Measurements from ENCODE around the gene MAP1B.

MAP1B gene

GRCh38 chr5:72189146-72189545 is 81.9 kb downstream of the MAP1B start:
- Histone ChIP-seq H3K27me3 (ENCODE audit: control insufficient read depth, insufficient read depth, low read length) (no peaks in the 10 kb centered on the region), H3K4me3 (ENCODE audit: low read length) (no peak overlapping the region), H3K36me3 (ENCODE audit: control insufficient read depth, insufficient read depth, low read length) (no peaks in the 10 kb centered on the region), H3K9ac (ENCODE audit: low read length) (no peak overlapping the region), H3K4me1 (ENCODE audit: control insufficient read depth, insufficient read depth, low read length) (no peaks in the 10 kb centered on the region), H3K9me3 (ENCODE audit: control insufficient read depth, low read length) (no peaks in the 10 kb centered on the region)

- H3K9ac ChIP-seq (ENCODE audit: low read length) = no peak overlapping the region
- no peaks in the 10 kb centered on the region for H3K27me3 ChIP-seq (ENCODE audit: control insufficient read depth, insufficient read depth, low read length)
- H3K36me3 ChIP-seq (ENCODE audit: control insufficient read depth, insufficient read depth, low read length) = no peaks in the 10 kb centered on the region
- no peaks in the 10 kb centered on the region for H3K9me3 ChIP-seq (ENCODE audit: control insufficient read depth, low read length)
- H3K4me3 ChIP-seq (ENCODE audit: low read length) = no peak overlapping the region
- H3K4me1 ChIP-seq (ENCODE audit: control insufficient read depth, insufficient read depth, low read length) = no peaks in the 10 kb centered on the region
Measured at GRCh38 chr5:72191404-72191803, 84.1 kb downstream of the MAP1B start.

GRCh38 chr5:72194846-72195245 is 87.6 kb downstream of the MAP1B start:
- Histone ChIP-seq H3K27me3 (ENCODE audit: control insufficient read depth, insufficient read depth, low read length) (no peaks in the 10 kb centered on the region), H3K4me1 (ENCODE audit: control insufficient read depth, insufficient read depth, low read length) (no peaks in the 10 kb centered on the region), H3K9ac (ENCODE audit: low read length) (no peak overlapping the region), H3K9me3 (ENCODE audit: control insufficient read depth, low read length) (no peaks in the 10 kb centered on the region), H3K4me3 (ENCODE audit: low read length) (no peak overlapping the region), H3K36me3 (ENCODE audit: control insufficient read depth, insufficient read depth, low read length) (no peaks in the 10 kb centered on the region)

- Histone ChIP-seq H3K4me1 (ENCODE audit: control insufficient read depth, insufficient read depth, low read length) (no peaks in the 10 kb centered on the region), H3K27me3 (ENCODE audit: control insufficient read depth, insufficient read depth, low read length) (no peaks in the 10 kb centered on the region), H3K9me3 (ENCODE audit: control insufficient read depth, low read length) (no peaks in the 10 kb centered on the region), H3K9ac (ENCODE audit: low read length) (no peak overlapping the region), H3K36me3 (ENCODE audit: control insufficient read depth, insufficient read depth, low read length) (no peaks in the 10 kb centered on the region), H3K4me3 (ENCODE audit: low read length) (no peak overlapping the region)
Measured at GRCh38 chr5:72195581-72195980, 88.3 kb downstream of the MAP1B start.

- no peak overlapping the region for H3K4me3 ChIP-seq (ENCODE audit: low read length)
Measured at GRCh38 chr5:72197393-72197792, 90.1 kb downstream of the MAP1B start.

GRCh38 chr5:72199681-72200080 is 92.4 kb downstream of the MAP1B start:
- no peaks in the 10 kb centered on the region for H3K4me1 ChIP-seq (ENCODE audit: control insufficient read depth, insufficient read depth, low read length)
- no peaks in the 10 kb centered on the region for H3K9me3 ChIP-seq (ENCODE audit: control insufficient read depth, low read length)
- H3K9ac ChIP-seq (ENCODE audit: low read length) = no peak overlapping the region
- H3K27me3 ChIP-seq (ENCODE audit: control insufficient read depth, insufficient read depth, low read length) = no peaks in the 10 kb centered on the region
- H3K4me3 ChIP-seq (ENCODE audit: low read length) = no peak overlapping the region
- H3K36me3 ChIP-seq (ENCODE audit: control insufficient read depth, insufficient read depth, low read length) = no peaks in the 10 kb centered on the region

More at GRCh38 chr5:72197393-72197792, 90.1 kb downstream of the MAP1B start:
- no peaks in the 10 kb centered on the region for H3K36me3 ChIP-seq (ENCODE audit: control insufficient read depth, insufficient read depth, low read length)
- no peaks in the 10 kb centered on the region for H3K4me1 ChIP-seq (ENCODE audit: control insufficient read depth, insufficient read depth, low read length)
- no peaks in the 10 kb centered on the region for H3K27me3 ChIP-seq (ENCODE audit: control insufficient read depth, insufficient read depth, low read length)
- H3K9me3 ChIP-seq (ENCODE audit: control insufficient read depth, low read length) = no peaks in the 10 kb centered on the region
- H3K9ac ChIP-seq (ENCODE audit: low read length) = no peak overlapping the region

- H3K36me3 ChIP-seq (ENCODE audit: control insufficient read depth, insufficient read depth, low read length) = no peaks in the 10 kb centered on the region
Measured at GRCh38 chr5:72202331-72202825, 95.1 kb downstream of the MAP1B start.

GRCh38 chr5:72203251-72203845 is 96.1 kb downstream of the MAP1B start:
- H3K27me3 ChIP-seq (ENCODE audit: control insufficient read depth, insufficient read depth, low read length) = no peaks in the 10 kb centered on the region
- H3K36me3 ChIP-seq (ENCODE audit: control insufficient read depth, insufficient read depth, low read length) = no peaks in the 10 kb centered on the region

More at GRCh38 chr5:72202331-72202825, 95.1 kb downstream of the MAP1B start:
- no peaks in the 10 kb centered on the region for H3K4me1 ChIP-seq (ENCODE audit: control insufficient read depth, insufficient read depth, low read length)
- no peaks in the 10 kb centered on the region for H3K9me3 ChIP-seq (ENCODE audit: control insufficient read depth, low read length)
- H3K4me3 ChIP-seq (ENCODE audit: low read length) = no peak overlapping the region
- H3K9ac ChIP-seq (ENCODE audit: low read length) = no peak overlapping the region
- H3K27me3 ChIP-seq (ENCODE audit: control insufficient read depth, insufficient read depth, low read length) = no peaks in the 10 kb centered on the region

GRCh38 chr5:72204946-72205345 is 97.7 kb downstream of the MAP1B start:
- H3K27me3 ChIP-seq (ENCODE audit: control insufficient read depth, insufficient read depth, low read length) = no peaks in the 10 kb centered on the region
- H3K4me3 ChIP-seq (ENCODE audit: low read length) = no peak overlapping the region
- H3K4me1 ChIP-seq (ENCODE audit: control insufficient read depth, insufficient read depth, low read length) = no peaks in the 10 kb centered on the region
- no peaks in the 10 kb centered on the region for H3K9me3 ChIP-seq (ENCODE audit: control insufficient read depth, low read length)
- no peaks in the 10 kb centered on the region for H3K36me3 ChIP-seq (ENCODE audit: control insufficient read depth, insufficient read depth, low read length)
- H3K9ac ChIP-seq (ENCODE audit: low read length) = no peak overlapping the region

More at GRCh38 chr5:72203251-72203845, 96.1 kb downstream of the MAP1B start:
- no peaks in the 10 kb centered on the region for H3K4me1 ChIP-seq (ENCODE audit: control insufficient read depth, insufficient read depth, low read length)
- H3K9ac ChIP-seq (ENCODE audit: low read length) = no peak overlapping the region
- no peaks in the 10 kb centered on the region for H3K9me3 ChIP-seq (ENCODE audit: control insufficient read depth, low read length)
- H3K4me3 ChIP-seq (ENCODE audit: low read length) = no peak overlapping the region

GRCh38 chr5:72205431-72206009 is 98.2 kb downstream of the MAP1B start:
- H3K27me3 ChIP-seq (ENCODE audit: control insufficient read depth, insufficient read depth, low read length) = no peaks in the 10 kb centered on the region
- H3K4me1 ChIP-seq (ENCODE audit: control insufficient read depth, insufficient read depth, low read length) = peaks cover 2% of the 10 kb centered on the region
- H3K4me3 ChIP-seq (ENCODE audit: low read length) = no peak overlapping the region
- no peak overlapping the region for H3K9ac ChIP-seq (ENCODE audit: low read length)
- no peaks in the 10 kb centered on the region for H3K36me3 ChIP-seq (ENCODE audit: control insufficient read depth, insufficient read depth, low read length)
- no peaks in the 10 kb centered on the region for H3K9me3 ChIP-seq (ENCODE audit: control insufficient read depth, low read length)

GRCh38 chr5:72206160-72206559 is 98.9 kb downstream of the MAP1B start:
- no peaks in the 10 kb centered on the region for H3K36me3 ChIP-seq (ENCODE audit: control insufficient read depth, insufficient read depth, low read length)
- no peaks in the 10 kb centered on the region for H3K27me3 ChIP-seq (ENCODE audit: control insufficient read depth, insufficient read depth, low read length)
- H3K9ac ChIP-seq (ENCODE audit: low read length) = no peak overlapping the region
- no peak overlapping the region for H3K4me3 ChIP-seq (ENCODE audit: low read length)
- H3K9me3 ChIP-seq (ENCODE audit: control insufficient read depth, low read length) = no peaks in the 10 kb centered on the region
- H3K4me1 ChIP-seq (ENCODE audit: control insufficient read depth, insufficient read depth, low read length) = peaks cover 8% of the 10 kb centered on the region

- Histone ChIP-seq H3K9me3 (ENCODE audit: control insufficient read depth, low read length) (no peaks in the 10 kb centered on the region), H3K9ac (ENCODE audit: low read length) (no peak overlapping the region), H3K4me3 (ENCODE audit: low read length) (no peak overlapping the region), H3K27me3 (ENCODE audit: control insufficient read depth, insufficient read depth, low read length) (no peaks in the 10 kb centered on the region), H3K4me1 (ENCODE audit: control insufficient read depth, insufficient read depth, low read length) (peaks cover 11% of the 10 kb centered on the region), H3K36me3 (ENCODE audit: control insufficient read depth, insufficient read depth, low read length) (no peaks in the 10 kb centered on the region)
Measured at GRCh38 chr5:72206994-72207393, 99.7 kb downstream of the MAP1B start.
